IMR-90 (cell line): ENCODE measurements around the gene CCDC40. TPM values are rescaled to one million over a fixed set of nuclear protein-coding genes. Genes with fewer than 3 reads are reported as not detected.

Experiments
- ATAC-seq: fragments of 200-7000 bp; cut with Tn5 transposase; 2 replicates; pipeline ENCODE4 v1.9.1; 2020; ENCODE audit warnings: low read depth, mild to moderate bottlenecking, moderate library complexity
- BruUV-seq: library from RNA; stranded (reverse); fragments of 400-500 nt; replicated peaks from 2 replicates; lab custom pipeline; 2021; lab: Mats Ljungman, UMichigan
- CTCF ChIA-PET: fragments of 300-600 bp; formaldehyde crosslinking; extraction: SDS; loops from one replicate; lab custom pipeline; 2021; ENCODE audit warnings: antibody characterized with exemption; lab: Yijun Ruan, JAX
- POLR2A ChIA-PET: fragments of 300-600 bp; sonication (Branson Sonifier 250); formaldehyde crosslinking; loops from one replicate; lab custom pipeline; 2022; ENCODE audit warnings: antibody characterized with exemption; ENCODE audit not compliant: unreplicated experiment; lab: Charles Lee
- DNase-seq: peaks from one replicate; pipeline ENCODE4 v3.0.0; 2013
- H2AFZ ChIP-seq: replicated peaks from 2 replicates; pipeline ENCODE3; 2013; ENCODE audit warnings: low read length, mild to moderate bottlenecking; ENCODE audit not compliant: poor library complexity
- H2AK5ac ChIP-seq: 2 replicates; pipeline ENCODE4 v1.6.1; 2013; ENCODE audit warnings: low read depth, low read length, inconsistent platforms
- H2AK9ac ChIP-seq: replicated peaks from 2 replicates; pipeline ENCODE3; 2013; ENCODE audit warnings: mild to moderate bottlenecking, low read depth, low read length, moderate library complexity; ENCODE audit not compliant: poor library complexity
- H2BK120ac ChIP-seq: 2 replicates; pipeline ENCODE4 v1.6.1; 2013; ENCODE audit warnings: low read depth, low read length, inconsistent platforms
- H2BK15ac ChIP-seq: 3 replicates; pipeline ENCODE4 v1.6.1; 2013; ENCODE audit warnings: low read depth, low read length, inconsistent platforms
- H2BK20ac ChIP-seq: 2 replicates; pipeline ENCODE4 v1.6.1; 2013; ENCODE audit warnings: low read depth, mild to moderate bottlenecking, inconsistent platforms, low read length, moderate library complexity
- H2BK5ac ChIP-seq: 2 replicates; pipeline ENCODE4 v1.6.1; 2013; ENCODE audit warnings: mild to moderate bottlenecking, low read depth, low read length, inconsistent platforms; ENCODE audit not compliant: poor library complexity, severe bottlenecking
- H3K14ac ChIP-seq: replicated peaks from 2 replicates; pipeline ENCODE4 v1.6.1; 2013; ENCODE audit warnings: low read depth, low read length, inconsistent platforms
- H3K18ac ChIP-seq: 2 replicates; pipeline ENCODE4 v1.6.1; 2013; ENCODE audit warnings: low read depth, low read length, control low read depth
- H3K23ac ChIP-seq: 2 replicates; pipeline ENCODE4 v1.6.1; 2013; ENCODE audit warnings: low read depth, low read length, inconsistent platforms
- H3K27ac ChIP-seq: 2 replicates; pipeline ENCODE4 v1.5.1; 2013; ENCODE audit warnings: mild to moderate bottlenecking, control low read depth, low read length; ENCODE audit not compliant: insufficient read depth
- H3K27me3 ChIP-seq: 2 replicates; pipeline ENCODE4 v1.6.1; 2013; ENCODE audit warnings: low read length; ENCODE audit not compliant: control insufficient read depth, insufficient read depth
- H3K36me3 ChIP-seq: 2 replicates; pipeline ENCODE4 v1.6.1; 2013; ENCODE audit warnings: low read length, mixed read lengths; ENCODE audit not compliant: control insufficient read depth, insufficient read depth
- H3K4ac ChIP-seq: 2 replicates; pipeline ENCODE4 v1.6.1; 2013; ENCODE audit warnings: low read depth, low read length, inconsistent platforms
- H3K4me1 ChIP-seq: 2 replicates; pipeline ENCODE4 v1.6.1; 2013; ENCODE audit warnings: low read length, mixed read lengths; ENCODE audit not compliant: control insufficient read depth, insufficient read depth
- H3K4me2 ChIP-seq: 2 replicates; pipeline ENCODE4 v1.6.1; 2013; ENCODE audit warnings: low read depth, mild to moderate bottlenecking, control low read depth, low read length, moderate library complexity
- H3K4me3 ChIP-seq: 2 replicates; pipeline ENCODE4 v1.5.1; 2013; ENCODE audit warnings: low read depth, mild to moderate bottlenecking, control low read depth, low read length, moderate library complexity; ENCODE audit not compliant: insufficient read depth
- H3K56ac ChIP-seq: 2 replicates; pipeline ENCODE4 v1.6.1; 2013; ENCODE audit warnings: low read length, inconsistent platforms; ENCODE audit not compliant: insufficient read depth; ENCODE audit errors: extremely low read depth
- H3K79me1 ChIP-seq, 2 experiments: 2 replicates each; pipeline ENCODE4 v1.6.1; 2013; ENCODE audit warnings: low read length in 2 of 2, inconsistent platforms in 1 of 2, low read depth in 1 of 2
- H3K9ac ChIP-seq: 2 replicates; pipeline ENCODE4 v1.6.1; 2013; ENCODE audit warnings: low read depth, low read length, control low read depth
- H3K9me1 ChIP-seq: 2 replicates; pipeline ENCODE4 v1.6.1; 2013; ENCODE audit warnings: low read length, inconsistent platforms; ENCODE audit not compliant: insufficient read depth
- H3K9me3 ChIP-seq: 2 replicates; pipeline ENCODE4 v1.6.1; 2013; ENCODE audit warnings: low read length; ENCODE audit not compliant: control insufficient read depth, insufficient read depth
- H4K20me1 ChIP-seq: 2 replicates; pipeline ENCODE4 v1.6.1; 2013; ENCODE audit warnings: low read length, inconsistent platforms; ENCODE audit not compliant: insufficient read depth
- H4K5ac ChIP-seq: 2 replicates; pipeline ENCODE4 v1.6.1; 2013; ENCODE audit warnings: mild to moderate bottlenecking, low read depth, low read length, control low read depth
- H4K8ac ChIP-seq, 2 experiments: 2 replicates each; pipeline ENCODE4 v1.6.1; 2013; ENCODE audit warnings: low read depth in 2 of 2, low read length in 2 of 2, control low read depth in 1 of 2, inconsistent platforms in 1 of 2
- H4K91ac ChIP-seq: 2 replicates; pipeline ENCODE4 v1.6.1; 2013; ENCODE audit warnings: low read depth, low read length, inconsistent platforms; ENCODE audit not compliant: insufficient read depth
- MAFK ChIP-seq: IDR thresholded peaks from 2 replicates; pipeline ENCODE4 v1.6.1; 2012; ENCODE audit warnings: low read depth, low read length, improper control_type of control experiment
- RCOR1 ChIP-seq: IDR thresholded peaks from 2 replicates; pipeline ENCODE4 v1.6.1; 2012; ENCODE audit warnings: mild to moderate bottlenecking, low read length, improper control_type of control experiment; ENCODE audit not compliant: insufficient replicate concordance
- WGBS, 2 experiments: methylation state at CpG; one replicate each; pipeline versions ENCODE4 v1.1.5 to v1.1.7; 2013; ENCODE audit warnings: missing lambda C conversion rate in 2 of 2; ENCODE audit not compliant: insufficient read length in 1 of 2; ENCODE audit errors: extremely low coverage in 2 of 2; 5-methylcytosine and 5-hydroxymethylcytosine counted together
- dilution Hi-C: fragments of 300-500 bp; cut with HindIII; formaldehyde crosslinking; loops from one replicate; pipeline ENCODE4 v1.14.3; 2018; ENCODE audit warnings: low sequenced_read_pairs; ENCODE audit not compliant: unreplicated experiment
- in situ Hi-C: fragments of 300-500 bp; cut with MboI; formaldehyde crosslinking; loops from 3 replicates; pipeline ENCODE4 v1.14.3; 2019; ENCODE audit warnings: low sequenced_read_pairs, inconsistent platforms, mixed read lengths
- intact Hi-C: fragments of 100-400 bp; cut with micrococcal nuclease; formaldehyde crosslinking; loops from 2 replicates; pipeline ENCODE4 v1.10.0; 2022
- polyA plus RNA-seq, 3 experiments: library from polyadenylated mRNA; depleted of rRNA; stranded (reverse); fragments of >200 nt; gene quantifications; 2 replicates each; pipeline ENCODE4 v1.2.3, GENCODE V29; 2012; ENCODE audit warnings: low replicate concordance in 1 of 3
- total RNA-seq: library from RNA; depleted of rRNA; stranded (reverse); fragments of >200 nt; gene quantifications from 2 replicates; pipeline ENCODE4 v1.2.3, GENCODE V29; 2012

CCDC40 gene
- total and polyA plus RNA-seq, 2 of the 4 experiments (the other 2 are of a cell fraction) = 0.90 to 4.7 TPM

GRCh38 chr17:80000981-80001775 is 35.3 kb upstream of the CCDC40 start (continued):
- TF ChIP-seq RCOR1 = no peak

- Histone ChIP-seq H3K27me3 (no peaks in the 10 kb centered on the region), H2AFZ (no peak overlapping the region), H3K9me3 (no peaks in the 10 kb centered on the region), H3K4me1 (no peaks in the 10 kb centered on the region), H3K56ac (no peak overlapping the region), H2AK9ac (no peak overlapping the region), H2BK15ac (no peak overlapping the region), H4K5ac (no peak overlapping the region), H2BK20ac (no peak overlapping the region), H4K8ac (no peak overlapping the region), H3K4me2 (no peak overlapping the region), H3K23ac (no peak overlapping the region), H3K9ac (no peak overlapping the region), H3K27ac (no peak overlapping the region), H2BK120ac (no peak overlapping the region), H4K91ac (no peak overlapping the region), H3K4me3 (no peak overlapping the region), H3K9me1 (no peaks in the 10 kb centered on the region), H2AK5ac (no peak overlapping the region), H4K20me1 (peaks cover 11% of the 10 kb centered on the region), H3K4ac (no peak overlapping the region), H3K18ac (no peak overlapping the region), H3K79me1 (peaks cover 9 to 19% of the 10 kb centered on the region in 2 experiments; a peak in 3 of 4 replicates), H3K14ac (no peak overlapping the region), H2BK5ac (no peak overlapping the region), H3K36me3 (peaks cover 13% of the 10 kb centered on the region)
- in situ Hi-C loops (no loop called here), dilution Hi-C loops (no loop called here), intact Hi-C loops (no loop called here)
- no peak for ATAC-seq
- DNase-seq = no peak
- TF ChIP-seq MAFK = no peak
- ChIA-PET POLR2A (no interaction called here), CTCF (interaction anchor here (1.7 kb wide), 1 partner anchor 8 kb away, joined by 3 read pairs; no protein-coding TSS in a partner anchor)
- no TSS peak for BruUV-seq
- 93% methylated on average over 15 of the region's 26 CpGs; no CpG with 5 or more reads in 1 of the 2 experiments for WGBS, 2 experiments
Observed at GRCh38 chr17:80002070-80002641, 34.3 kb upstream of the CCDC40 start.
